ENCODE results near the gene KAT8.
"Not testable (repeated sequence)": the region's sequence is repeated elsewhere in the genome, so short reads cannot be mapped to it uniquely, and the experiment has no call there.

KAT8 gene

GRCh38 chr16:31083981-31084380 lies 33.5 kb upstream of the KAT8 start:
- DNase-seq (ENCODE audit: low read depth in 3 of 3) = no peak

DNA sequence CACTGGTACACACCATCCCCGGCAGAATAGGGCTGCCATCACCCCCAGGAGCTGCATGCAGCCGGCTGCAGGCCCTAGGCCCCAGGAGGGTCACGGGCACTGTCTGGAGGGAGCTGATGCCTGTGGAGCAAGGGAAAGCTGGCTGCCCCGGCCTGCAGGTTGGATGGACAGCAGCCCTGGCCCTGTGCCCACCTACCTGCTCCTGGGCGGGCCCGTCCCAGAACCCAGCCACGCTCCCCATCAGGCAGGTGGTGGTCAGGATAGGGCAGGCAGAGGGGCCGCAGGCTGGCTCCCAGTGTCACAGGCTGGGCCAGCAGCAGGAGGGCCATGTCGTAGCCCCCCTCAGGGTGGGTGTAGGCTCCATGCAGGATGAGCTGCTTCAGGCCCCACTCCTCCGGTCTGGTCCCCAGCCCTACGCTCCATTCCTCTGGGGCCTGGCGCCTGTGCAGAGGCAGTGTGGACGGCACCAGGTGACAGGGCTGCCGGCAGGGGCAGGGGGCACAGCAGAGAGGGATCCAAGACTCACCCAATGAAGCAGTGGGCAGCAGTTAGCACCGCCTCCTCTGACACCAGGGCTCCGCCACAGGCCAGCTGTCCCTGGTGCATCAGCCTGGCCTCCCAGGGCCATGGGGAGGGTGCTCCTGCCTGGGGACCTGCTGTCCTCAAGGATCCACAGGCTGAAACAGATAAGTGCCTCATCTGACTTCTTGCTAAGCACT lies 32.7 kb upstream of the KAT8 start:
- no peak for DNase-seq (ENCODE audit: low read depth in 3 of 3)

- no peak for DNase-seq (ENCODE audit: low read depth in 3 of 3)
Observed at GRCh38 chr16:31085411-31085810, 32.1 kb upstream of the KAT8 start.

GRCh38 chr16:31085873-31086628 lies 31.4 kb upstream of the KAT8 start:
- DNase-seq (ENCODE audit: low read depth in 3 of 3) = no peak

- DNase-seq (ENCODE audit: low read depth in 3 of 3) = no peak
Observed at GRCh38 chr16:31086629-31086906, 30.9 kb upstream of the KAT8 start.

- no peak for DNase-seq (ENCODE audit: low read depth in 3 of 3)
Observed at GRCh38 chr16:31087481-31087880, 30.0 kb upstream of the KAT8 start.

DNA sequence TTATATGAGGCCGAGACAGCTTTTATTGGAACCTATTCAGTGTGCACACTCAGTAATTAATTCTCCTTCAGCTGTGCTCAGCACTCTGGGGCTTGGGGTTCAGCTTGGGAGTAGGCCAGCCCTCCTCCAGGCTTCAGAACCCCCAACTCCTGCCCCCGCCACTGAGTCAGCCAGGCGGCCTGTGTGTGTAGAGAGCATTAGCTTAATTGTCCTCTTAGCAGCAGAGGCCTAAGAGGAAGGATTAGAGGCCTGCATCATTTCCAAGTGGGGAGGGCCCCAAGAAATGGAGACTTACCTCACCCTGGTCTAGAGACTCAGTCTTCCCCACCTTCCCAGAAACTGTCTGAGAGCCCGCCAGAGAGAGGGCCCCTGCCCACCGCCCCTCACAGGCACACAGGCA lies 29.5 kb upstream of the KAT8 start:
- DNase-seq (ENCODE audit: low read depth in 3 of 3) = no peak

DNA sequence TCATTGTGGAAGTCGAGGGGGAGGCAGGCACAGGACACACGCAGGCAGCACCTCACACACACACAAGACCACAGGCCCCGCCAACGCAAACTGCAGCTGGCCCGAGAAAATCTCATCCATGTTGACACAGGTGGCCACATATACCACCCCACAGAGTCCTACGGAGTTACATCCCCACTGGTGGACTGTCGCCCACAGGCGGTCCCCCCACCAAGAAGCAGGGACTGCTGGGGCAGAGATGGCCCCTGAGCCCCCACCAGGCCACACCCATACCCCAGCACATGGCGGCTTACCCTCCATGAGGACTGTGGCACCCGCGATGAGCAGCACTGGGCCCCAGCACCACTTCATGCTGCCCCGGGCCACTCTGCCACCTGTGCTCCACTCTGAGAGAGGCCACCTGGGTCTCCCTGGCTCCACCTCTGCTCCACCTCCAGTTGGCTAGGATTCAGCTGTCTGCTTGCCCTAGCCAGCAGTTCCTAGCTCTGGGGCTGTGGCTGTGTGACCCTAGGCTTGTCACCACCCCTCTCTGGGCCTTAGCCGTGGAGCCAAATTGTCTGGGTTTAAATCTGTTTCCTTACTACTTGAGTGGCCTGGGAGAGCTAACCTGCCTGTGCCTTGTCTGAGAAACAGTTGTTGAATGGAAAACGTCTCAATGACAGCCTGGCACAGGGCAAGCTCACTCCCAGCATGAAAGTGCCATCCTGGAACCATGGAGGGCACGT lies 28.8 kb upstream of the KAT8 start, which contains the start of gene PRSS53:
Gene PRSS53 (minus strand): TSS at position 485 of the 725 bp plus-strand sequence. CDS start 134 bp downstream, at position 351.
- no peak for DNase-seq (ENCODE audit: low read depth in 3 of 3)

DNA sequence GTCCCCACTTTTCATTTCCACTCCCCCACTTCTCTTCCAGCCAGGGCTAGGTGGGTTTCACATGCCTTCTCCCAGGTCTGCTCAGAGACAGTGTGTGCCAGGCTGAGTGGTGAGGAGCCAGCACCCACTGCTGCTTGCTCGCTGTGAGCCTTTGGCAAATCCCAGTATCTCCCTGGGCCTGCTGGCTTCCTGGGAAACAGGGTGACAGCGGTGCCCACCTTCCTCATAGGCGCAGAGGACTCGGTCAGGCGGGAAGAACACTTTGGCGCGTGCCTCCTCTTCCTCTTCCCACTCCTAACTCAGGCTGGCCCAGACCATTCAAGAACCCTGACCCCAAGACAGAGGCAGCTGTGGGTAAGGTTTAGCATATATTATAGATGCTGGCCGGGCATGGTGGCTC lies 28.3 kb upstream of the KAT8 start:
- DNase-seq (ENCODE audit: low read depth in 3 of 3) = no peak

DNA sequence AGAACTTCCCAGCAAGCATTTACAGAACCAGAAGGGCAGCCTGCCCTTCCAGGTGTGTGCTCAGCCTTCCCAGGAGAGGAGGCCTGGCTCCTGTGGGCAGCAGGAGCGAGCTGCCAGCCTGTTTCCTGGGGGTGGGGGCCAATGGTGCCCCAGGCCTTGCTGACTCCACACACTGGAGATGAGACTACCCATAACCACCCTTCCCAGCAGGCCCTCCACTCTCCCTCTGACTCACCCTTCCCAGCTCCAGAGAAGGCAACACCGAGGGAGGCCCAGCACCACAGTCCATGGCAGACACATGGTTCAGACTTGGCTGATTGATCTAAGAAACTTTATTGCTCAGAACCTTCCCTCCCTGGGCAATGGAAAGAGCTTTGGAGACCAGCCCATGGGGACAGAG lies 26.9 kb upstream of the KAT8 start:
- no peak for DNase-seq (ENCODE audit: low read depth in 3 of 3)

GRCh38 chr16:31092330-31092729 lies 25.1 kb upstream of the KAT8 start:
- no peak for DNase-seq (ENCODE audit: low read depth in 3 of 3)

DNA sequence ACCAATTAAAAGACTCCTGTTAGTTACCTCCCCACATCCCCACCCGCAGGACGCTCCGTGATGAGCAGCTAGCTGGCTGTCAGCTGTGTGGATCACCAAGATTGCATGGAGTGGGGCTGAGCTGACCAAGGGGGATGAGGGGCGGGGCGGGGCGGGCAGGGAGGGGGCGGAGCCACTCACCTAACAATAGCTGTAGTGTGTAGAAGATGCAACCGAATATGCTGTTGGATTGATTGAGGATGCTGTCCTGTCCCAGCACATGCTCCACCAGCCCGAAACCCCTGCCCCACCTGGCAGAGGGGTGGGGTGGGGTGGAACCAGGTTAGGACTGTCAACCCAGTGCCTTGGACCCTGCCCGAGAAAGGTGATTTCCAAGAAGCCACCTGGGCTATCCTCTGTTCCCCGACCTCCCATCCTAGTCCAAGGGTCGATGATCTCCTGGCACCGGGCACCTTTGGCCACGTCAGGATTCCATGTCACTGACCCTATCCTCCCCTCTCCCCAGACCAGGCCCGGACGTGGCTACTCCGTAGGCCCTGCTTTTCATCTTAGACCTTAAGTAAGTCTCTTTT lies 24.2 kb upstream of the KAT8 start:
- no peak for DNase-seq (ENCODE audit: low read depth in 3 of 3)

DNA sequence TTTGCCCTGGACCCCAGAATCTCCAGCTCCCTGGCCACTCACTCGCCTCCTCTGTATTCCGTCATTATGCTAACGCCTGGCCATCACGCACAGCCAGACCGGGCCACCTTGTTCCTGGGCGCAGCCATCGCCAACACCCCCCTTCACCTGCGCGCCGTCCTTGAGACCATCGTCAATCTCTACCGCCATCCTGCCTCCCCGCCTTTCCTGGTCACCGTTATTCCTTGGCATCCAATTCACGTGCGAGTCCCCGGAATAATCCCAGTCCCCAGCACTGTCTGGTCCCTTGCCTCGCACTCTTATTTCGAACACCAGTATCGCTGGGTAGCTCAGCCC lies 23.4 kb upstream of the KAT8 start:
- no peak for DNase-seq (ENCODE audit: low read depth in 3 of 3)

GRCh38 chr16:31094424-31095120 lies 22.9 kb upstream of the KAT8 start, which contains the start of gene VKORC1:
VKORC1 (minus strand) TSS chr16:31094797; CDS start chr16:31094729, 68 bp downstream.
- peak; percentile 70 to 76 (median 71) for DNase-seq (ENCODE audit: low read depth in 3 of 3)

DNA sequence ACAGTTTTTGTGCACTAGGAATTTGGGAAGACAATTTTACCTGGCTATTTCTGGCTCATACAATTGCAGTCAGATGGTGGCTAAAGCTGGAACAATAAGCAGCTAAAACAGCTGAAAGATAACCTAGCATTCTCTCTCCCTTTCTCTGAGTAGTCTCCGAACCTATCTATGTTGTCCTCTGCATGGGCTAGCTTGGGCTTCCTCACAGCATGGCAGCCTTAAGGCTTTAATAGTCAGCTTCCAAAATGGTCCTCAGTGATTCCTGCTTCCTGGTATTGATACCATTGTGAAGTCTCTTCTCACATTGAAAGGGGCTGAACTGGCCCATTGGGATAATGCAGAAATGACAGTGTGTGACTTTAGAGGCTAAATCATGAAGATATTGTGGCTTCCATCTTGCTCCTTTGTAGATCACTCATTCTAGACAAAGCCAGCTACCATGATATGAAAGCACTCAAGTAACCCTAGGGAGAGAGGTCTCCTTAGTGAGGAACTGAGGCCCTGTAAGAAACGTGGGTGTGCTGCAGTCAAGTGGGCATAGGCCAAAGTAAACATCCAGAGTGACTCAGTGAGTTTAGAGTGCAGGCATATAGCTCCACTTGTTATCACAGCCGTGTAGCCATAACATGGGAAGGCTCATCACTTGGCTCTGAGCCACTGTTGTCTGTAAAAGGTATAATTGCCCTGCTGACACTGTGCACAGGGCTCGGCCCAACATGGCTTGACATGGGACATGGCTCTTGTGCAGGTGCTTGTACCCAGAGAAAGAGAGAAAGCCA lies 17.4 kb upstream of the KAT8 start:
- DNase-seq (ENCODE audit: low read depth in 3 of 3) = no peak

GRCh38 chr16:31100876-31101641 lies 16.4 kb upstream of the KAT8 start:
- not testable (repeated sequence) for DNase-seq (ENCODE audit: low read depth in 3 of 3)

- peak; percentile 56 to 72 (median 63) for DNase-seq (ENCODE audit: low read depth in 3 of 3)
Observed at GRCh38 chr16:31105677-31106213, 11.7 kb upstream of the KAT8 start.

DNA sequence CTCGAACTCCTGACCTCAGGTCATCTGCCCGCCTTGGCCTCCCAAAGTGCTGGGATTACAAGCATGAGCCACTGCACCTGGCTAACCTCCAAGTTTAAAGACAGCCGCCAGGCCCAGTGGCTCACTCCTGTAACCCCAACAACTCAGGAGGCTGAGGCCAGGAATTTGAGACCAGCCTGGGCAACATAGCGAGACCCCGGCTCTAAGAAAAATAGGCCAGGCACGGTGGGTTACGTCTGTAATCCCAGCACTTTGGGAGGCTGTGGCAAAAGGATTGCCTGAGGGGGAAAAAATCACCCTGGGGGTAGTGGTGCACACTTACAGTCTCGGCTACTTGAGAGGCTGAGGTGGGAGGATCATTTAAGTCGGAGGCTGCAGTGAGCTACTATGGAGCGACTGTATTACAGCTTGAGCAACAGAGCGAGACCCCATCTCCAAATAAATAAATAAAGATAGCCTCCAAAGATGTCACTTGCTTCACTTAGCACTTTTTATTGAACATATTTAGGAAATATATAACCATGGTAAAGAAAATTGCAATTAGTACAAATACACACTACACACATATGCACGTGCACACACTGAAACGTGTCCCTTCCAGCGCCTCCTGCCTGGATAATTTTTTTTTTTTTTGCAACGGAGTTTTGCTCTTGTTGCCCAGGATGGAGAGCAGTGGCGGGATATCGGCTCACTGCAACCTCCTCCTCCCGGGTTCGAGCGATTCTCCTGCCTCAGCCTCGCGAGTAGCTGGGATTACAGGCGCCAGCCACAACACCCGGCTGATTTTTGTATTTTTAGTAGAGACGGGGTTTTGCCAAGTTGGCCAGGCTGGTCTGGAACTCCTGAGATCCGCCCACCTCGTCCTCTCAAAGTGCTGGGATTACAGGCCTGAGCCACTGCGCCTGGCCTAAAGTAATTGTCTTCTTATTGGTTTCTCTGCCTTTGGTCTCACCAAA lies 10.7 kb upstream of the KAT8 start:
- DNase-seq (ENCODE audit: low read depth in 3 of 3) = no peak

- DNase-seq (ENCODE audit: low read depth in 3 of 3) = no peak
Observed at GRCh38 chr16:31107465-31107867, 10.0 kb upstream of the KAT8 start.
